Body of pancreas (tissue), 4 donors: Measurements from ENCODE around the gene NYAP1.
"Not testable (repeated sequence)": the region's sequence is repeated elsewhere in the genome, so short reads cannot be mapped to it uniquely, and the experiment has no call there.

ENCODE experiments used
- CTCF ChIP-seq, 7 experiments: fragments of 450-650 bp in 4 of 7; fragments of 200-600 bp in 3 of 7; sonication (generic) in 3 of 7; IDR thresholded peaks; one replicate each; pipeline ENCODE4 v1.5.1; 2016 to 2019; ENCODE audit warnings: antibody characterized with exemption in 7 of 7
- POLR2A ChIP-seq, 3 donors: fragments of 450-650 bp; IDR thresholded peaks; one replicate each; pipeline ENCODE4 v1.6.1; 2016; ENCODE audit warnings: antibody characterized with exemption in 3 of 3, mild to moderate bottlenecking in 2 of 3

GRCh38 chr7:100536695-100537094, 53.0 kb downstream of the NYAP1 start:
- not testable (repeated sequence) for TF ChIP-seq POLR2A, CTCF (IDR thresholded peaks at IDR 0.05)
